Kidney (tissue), 14 donors: ENCODE measurements around the gene PEPD. TPM values are rescaled to one million over a fixed set of nuclear protein-coding genes. Genes with fewer than 3 reads are reported as not detected.

Source experiments
- DNase-seq, 5 donors: peaks; one replicate each; pipeline ENCODE4 v3.0.0-alpha.2; 2013 to 2020
- FAIRE-seq: peaks from 2 replicates; lab custom pipeline; 2012; peaks lifted over from hg19 to GRCh38; lab: Jason Lieb, UNC
- H3K27ac ChIP-seq, 2 donors: one replicate each; pipeline ENCODE4 v1.7.0; 2013; ENCODE audit warnings: low read depth in 2 of 2, low read length in 2 of 2, inconsistent platforms in 1 of 2
- H3K27me3 ChIP-seq: one replicate; pipeline ENCODE4 v1.7.1; 2013; ENCODE audit warnings: low read length, inconsistent platforms; ENCODE audit not compliant: control insufficient read depth, insufficient read depth
- H3K36me3 ChIP-seq, 3 donors: one replicate each; pipeline versions ENCODE4 v1.7.0 to v1.7.1; 2013; ENCODE audit warnings: low read length in 3 of 3, control low read depth in 1 of 3, inconsistent platforms in 1 of 3; ENCODE audit not compliant: insufficient read depth in 3 of 3, control insufficient read depth in 2 of 3
- H3K4me1 ChIP-seq, 3 donors: one replicate each; pipeline versions ENCODE4 v1.7.0 to v1.7.1; 2013; ENCODE audit warnings: low read length in 3 of 3, inconsistent platforms in 1 of 3, low read depth in 1 of 3; ENCODE audit not compliant: control insufficient read depth in 2 of 3, insufficient read depth in 2 of 3
- H3K4me3 ChIP-seq, 3 donors: one replicate each; pipeline versions ENCODE4 v1.7.0 to v1.8.1; 2013; ENCODE audit warnings: low read length in 3 of 3, control low read depth in 1 of 3, inconsistent platforms in 1 of 3
- H3K9ac ChIP-seq, 3 donors: one replicate each; pipeline versions ENCODE4 v1.7.0 to v1.7.1; 2013; ENCODE audit warnings: low read length in 3 of 3, control low read depth in 1 of 3, inconsistent platforms in 1 of 3
- H3K9me3 ChIP-seq, 3 donors: one replicate each; pipeline versions ENCODE4 v1.7.0 to v1.7.1; 2013; ENCODE audit warnings: low read length in 3 of 3, control low read depth in 1 of 3, inconsistent platforms in 1 of 3; ENCODE audit not compliant: control insufficient read depth in 2 of 3, insufficient read depth in 1 of 3
- CTCF ChIP-seq: IDR thresholded peaks from 3 replicates; pipeline ENCODE4 v1.5.1; 2012; ENCODE audit warnings: mild to moderate bottlenecking, moderate library complexity, borderline replicate concordance; ENCODE audit not compliant: insufficient read depth; ENCODE audit errors: extremely low read depth
- intact Hi-C: fragments of 100-400 bp; cut with DNase I; formaldehyde crosslinking; loops from one replicate; pipeline ENCODE4 v1.11.1; 2022
- polyA plus RNA-seq: library from polyadenylated mRNA; stranded (reverse); fragments of 350-450 nt; fragmentation: Illumina TruSeq; extraction: RNeasy Lipid Tissue Mini Kit (QIAGEN cat#74804); gene quantifications from one replicate; pipeline ENCODE4 v1.2.3, GENCODE V29; 2014; ENCODE audit warnings: low read depth, low replicate concordance; ENCODE audit not compliant: insufficient read depth
- total RNA-seq: library from RNA; stranded (reverse); fragmentation: NEBNext Ultra II Directional; extraction: Animal tissue kit (Norgen Biotek cat#: 25700); gene quantifications from one replicate; pipeline ENCODE4 v1.2.1, GENCODE V29; 2021
- donor health status: control.
- donor health status: control.
- donor health status: control.
- donor health status: control.
- donor health status: control.
- donor health status: DM: yes; HTN: yes; CAD: no.
- donor health status: Normal renal cell carcinoma (clear cell type).

Gene PEPD
- total and polyA plus RNA-seq, 2 donors from 2014 or later = 71.4 to 402 TPM

DNA sequence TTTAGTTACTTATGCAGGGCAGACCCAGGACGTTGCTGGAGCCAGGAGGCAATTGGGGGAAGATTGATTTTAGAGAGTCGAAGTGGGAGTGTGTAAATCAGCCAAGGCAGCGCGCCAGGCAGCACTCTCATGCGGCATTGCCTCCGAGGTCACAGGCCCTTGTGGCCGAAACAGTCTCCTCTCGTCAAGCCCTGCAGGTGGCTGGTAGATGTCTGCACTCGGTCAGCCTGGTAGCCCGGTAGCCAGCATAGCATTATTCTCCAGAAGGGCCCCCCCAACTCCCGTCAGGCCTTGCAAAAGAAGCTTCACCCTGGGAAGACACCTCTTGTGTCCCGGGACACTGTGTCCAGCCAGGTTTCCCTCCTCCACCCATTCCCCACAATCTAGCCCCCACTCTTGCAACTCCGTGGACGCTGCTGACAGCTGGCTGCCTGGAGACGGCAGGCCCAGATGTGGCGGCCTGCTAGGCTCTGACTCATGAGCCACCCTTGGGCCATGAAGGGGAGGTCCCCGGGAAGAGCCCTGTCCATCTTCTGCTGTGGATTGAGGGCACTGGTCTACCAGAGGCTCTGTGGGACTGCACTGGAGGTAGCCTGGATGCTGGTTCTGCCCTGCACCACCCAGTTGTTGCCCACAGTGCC is 2.6 kb upstream of the PEPD start:
- Histone ChIP-seq H3K4me1 (peaks cover 0 to 11% (median 0%) of the 10 kb centered on the region in 3 donors), H3K27me3 (no peaks in the 10 kb centered on the region), H3K9ac (no peak overlapping the region), H3K9me3 (no peaks in the 10 kb centered on the region), H3K27ac (no peak overlapping the region), H3K4me3 (no peak overlapping the region), H3K36me3 (no peaks in the 10 kb centered on the region)
- no peak for TF ChIP-seq CTCF
- DNase-seq (no peak), FAIRE-seq (no peak)
- intact Hi-C loops = no loop called here

- peaks cover 0 to 11% (median 0%) of the 10 kb centered on the region in 3 donors for H3K4me1 ChIP-seq
- no peak overlapping the region for H3K9ac ChIP-seq
- no peak for TF ChIP-seq CTCF
- H3K9me3 ChIP-seq = no peaks in the 10 kb centered on the region
- H3K27me3 ChIP-seq = no peaks in the 10 kb centered on the region
- DNase-seq = no peak
- H3K4me3 ChIP-seq = no peak overlapping the region
- H3K27ac ChIP-seq = no peak overlapping the region
- no peaks in the 10 kb centered on the region for H3K36me3 ChIP-seq
- no peak for FAIRE-seq
- intact Hi-C loops = no loop called here
Measured at GRCh38 chr19:33523167-33523566, 1.6 kb upstream of the PEPD start.

DNA sequence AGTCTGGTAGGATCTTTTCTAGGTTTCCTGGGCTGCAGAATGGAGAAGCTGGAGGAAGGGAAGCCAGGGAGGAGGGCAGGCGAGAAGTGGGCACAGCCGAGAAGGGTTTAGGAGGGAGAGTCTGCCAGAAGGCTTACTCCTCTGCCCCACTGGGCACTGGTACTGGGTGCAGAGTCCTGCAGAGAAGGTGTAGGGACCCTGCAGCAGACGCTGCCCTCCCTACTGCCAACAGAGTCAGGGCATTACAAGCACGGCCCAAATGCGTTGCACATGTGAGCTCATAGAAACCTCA is 726 bp upstream of the PEPD start:
- DNase-seq (no peak), FAIRE-seq (no peak)
- intact Hi-C loops = no loop called here
- H3K9ac ChIP-seq = peak overlapping the region in 1 of 3 donors; percentile 34
- no peak overlapping the region for H3K27ac ChIP-seq
- peaks cover 0 to 11% (median 0%) of the 10 kb centered on the region in 3 donors for H3K4me1 ChIP-seq
- H3K36me3 ChIP-seq = no peaks in the 10 kb centered on the region
- H3K9me3 ChIP-seq = no peaks in the 10 kb centered on the region
- H3K4me3 ChIP-seq = peak overlapping the region; percentile 64 to 86 (median 75)
- no peak for TF ChIP-seq CTCF
- no peaks in the 10 kb centered on the region for H3K27me3 ChIP-seq
